HG03342 (cell line): Measurements from ENCODE around the gene KRTAP2-2.
"Not testable (repeated sequence)": the region's sequence is repeated elsewhere in the genome, so short reads cannot be mapped to it uniquely, and the experiment has no call there.

Experiments used
- ATAC-seq: cut with Tn5 transposase; IDR thresholded peaks from one replicate; pipeline ENCODE4 v1.9.1; 2021; ENCODE audit warnings: mild to moderate bottlenecking, moderate library complexity; ENCODE audit not compliant: unreplicated experiment

KRTAP2-2 gene

GRCh38 chr17:41065016-41065689, 10.1 kb upstream of the KRTAP2-2 start:
- not testable (repeated sequence) for ATAC-seq

DNA sequence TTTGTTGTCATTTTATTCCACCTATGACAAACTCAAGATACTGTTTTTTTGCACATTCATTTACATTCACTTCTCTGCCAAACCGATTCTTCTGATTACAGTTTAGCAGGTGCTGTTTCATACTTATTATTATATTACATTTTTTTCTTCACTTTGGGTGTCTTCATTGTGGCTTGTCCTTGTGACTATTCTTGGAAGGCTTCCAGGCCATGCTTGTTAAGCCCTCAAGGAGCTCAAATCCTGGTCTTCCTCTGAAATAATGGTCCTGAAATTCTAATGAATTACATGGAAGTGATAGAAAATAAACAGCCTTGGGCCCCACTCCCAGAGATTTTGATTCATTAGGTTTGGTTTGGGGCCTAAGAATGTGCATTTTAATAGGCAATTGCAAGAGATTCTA, 9.3 kb upstream of the KRTAP2-2 start:
- no peak for ATAC-seq

DNA sequence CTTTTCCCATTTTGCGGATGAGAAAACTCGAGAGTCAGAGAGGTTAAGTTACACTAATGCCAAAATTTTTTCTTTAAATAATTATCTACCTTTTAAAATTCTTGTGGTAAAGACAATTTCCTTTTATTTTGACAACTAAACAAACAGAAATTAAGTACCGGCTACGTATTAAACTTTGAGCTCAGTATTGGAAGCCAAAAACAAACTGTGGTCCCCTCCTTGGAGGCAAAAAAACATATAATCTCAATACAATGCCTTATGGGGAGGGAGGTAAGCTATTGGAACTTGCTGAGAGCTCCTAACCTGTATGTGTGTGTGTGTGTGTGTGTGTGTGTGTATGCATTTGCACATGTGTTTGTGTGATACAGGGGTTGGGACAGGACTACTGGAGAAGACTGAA, 8.4 kb upstream of the KRTAP2-2 start:
- ATAC-seq = no peak

- ATAC-seq = no peak
Measured at GRCh38 chr17:41061964-41062363, 6.9 kb upstream of the KRTAP2-2 start.

DNA sequence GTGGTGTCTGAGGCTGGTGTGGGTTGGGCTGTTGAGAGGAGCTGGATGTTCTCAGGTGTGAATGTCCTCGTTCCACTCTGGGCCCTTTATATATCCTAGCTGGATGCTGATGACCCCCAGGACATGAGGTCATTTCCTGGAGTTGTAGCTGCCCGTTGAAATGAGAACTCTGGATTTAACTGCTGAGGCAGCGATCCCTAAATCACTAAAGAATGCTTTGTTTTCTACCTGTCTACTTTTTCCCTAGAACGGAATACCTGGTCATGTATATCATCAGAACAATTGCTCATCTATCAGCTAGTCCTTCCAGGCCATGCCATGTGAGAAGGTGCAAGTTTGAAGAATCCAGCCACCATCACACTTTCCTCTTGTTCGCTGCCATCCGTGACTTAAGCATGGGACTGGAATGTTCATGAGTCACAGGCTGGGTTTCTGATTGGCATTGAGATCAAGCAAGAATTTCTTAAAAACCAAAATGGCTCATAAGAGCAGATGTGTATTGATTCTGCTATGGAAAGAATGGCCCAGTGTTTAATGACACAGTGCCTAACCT, 5.1 kb upstream of the KRTAP2-2 start, which contains the start of gene KRTAP2-3:
KRTAP2-3 (minus strand) TSS at position 63 of the 553 bp plus-strand sequence. CDS start 64 bp downstream, outside the sequence.
- ATAC-seq = no peak

DNA sequence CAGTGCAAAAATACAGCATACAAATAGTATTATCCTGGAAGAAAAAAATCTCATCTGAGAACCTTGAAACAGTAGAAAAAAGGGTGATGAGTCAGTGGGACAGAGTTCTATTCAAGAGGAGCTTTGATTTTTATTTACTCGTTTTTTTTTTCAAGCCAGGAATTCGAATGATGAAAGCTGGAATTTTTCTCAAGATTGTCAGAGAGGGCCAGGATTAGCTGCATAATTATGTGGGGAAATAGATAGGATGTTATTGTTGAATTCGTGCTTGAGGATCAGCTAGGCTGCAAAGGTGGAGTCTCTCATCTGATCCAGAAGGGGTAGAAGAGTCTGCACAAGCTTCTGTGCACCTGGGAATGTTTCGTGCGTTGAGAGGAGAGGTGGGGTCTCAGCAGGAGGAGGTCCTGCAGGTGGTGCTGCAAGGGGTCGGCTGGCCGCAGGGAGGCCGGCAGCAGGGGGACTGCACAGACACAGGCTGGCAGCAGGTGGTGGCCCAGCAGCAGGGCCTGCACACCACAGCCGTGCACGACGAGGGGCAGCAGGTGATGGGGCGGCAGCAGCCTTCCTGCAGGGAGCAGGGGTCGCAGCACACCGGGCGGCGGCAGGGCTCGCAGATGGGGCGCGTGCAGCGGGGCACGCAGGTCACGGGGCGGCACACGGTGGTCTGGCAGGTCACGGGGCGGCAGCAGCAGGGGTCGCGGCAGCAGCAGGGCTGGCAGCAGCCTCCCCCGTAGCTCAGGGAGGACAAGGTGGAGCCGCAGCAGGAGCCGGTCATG, 4.4 kb upstream of the KRTAP2-2 start:
- ATAC-seq = not testable (repeated sequence)

DNA sequence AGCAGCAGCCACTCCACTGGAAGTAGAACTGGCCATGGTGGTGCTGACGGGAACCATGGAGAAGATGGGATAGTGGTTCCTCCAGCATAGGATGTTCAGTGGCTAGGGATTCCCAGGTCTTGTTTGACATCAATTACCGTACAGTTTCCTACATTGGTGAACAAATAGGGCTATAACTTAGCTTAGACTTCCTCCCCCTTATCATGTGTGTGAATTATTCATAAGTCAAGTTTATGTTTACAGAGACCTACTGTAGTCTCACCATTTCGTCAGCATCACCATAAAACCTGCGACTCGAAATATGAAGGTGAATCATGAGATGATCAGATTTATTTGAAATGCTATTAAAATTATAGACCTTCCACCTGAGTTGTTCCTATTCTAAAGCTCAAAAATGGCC, 3.7 kb upstream of the KRTAP2-2 start:
- ATAC-seq = no peak

DNA sequence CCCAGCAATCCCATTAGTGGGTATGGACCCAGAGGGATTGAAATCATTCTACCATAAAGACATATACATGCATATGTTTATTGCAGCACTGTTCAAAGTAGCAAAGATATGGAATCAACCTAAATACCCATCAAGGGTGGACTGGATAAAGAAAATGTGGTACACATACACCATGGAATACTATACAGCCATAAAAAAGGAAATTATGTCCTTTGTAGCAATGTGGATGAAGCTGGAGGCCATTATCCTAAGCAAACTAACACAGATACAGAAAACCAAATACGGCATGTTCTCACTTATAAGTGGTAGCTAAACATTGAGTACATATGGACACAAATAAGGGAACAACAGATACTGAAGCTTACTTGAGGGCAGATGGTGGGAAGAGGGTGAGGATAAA, 2.5 kb upstream of the KRTAP2-2 start:
- no peak for ATAC-seq

- ATAC-seq = not testable (repeated sequence)
Measured at GRCh38 chr17:41054556-41054955, 474 bp downstream of the KRTAP2-2 start.

GRCh38 chr17:41054025-41054424, 1.0 kb downstream of the KRTAP2-2 start:
- ATAC-seq = no peak

- no peak for ATAC-seq
Measured at GRCh38 chr17:41052566-41052965, 2.5 kb downstream of the KRTAP2-2 start.

GRCh38 chr17:41049110-41049509, 5.9 kb downstream of the KRTAP2-2 start:
- no peak for ATAC-seq

- no peak for ATAC-seq
Measured at GRCh38 chr17:41048441-41048840, 6.6 kb downstream of the KRTAP2-2 start.

- not testable (repeated sequence) for ATAC-seq
Measured at GRCh38 chr17:41046735-41047465, 8.1 kb downstream of the KRTAP2-2 start, which contains the start of gene KRTAP2-1. KRTAP2-1 (minus strand) TSS chr17:41047316; CDS start chr17:41047267, 49 bp downstream.

- no peak for ATAC-seq
Measured at GRCh38 chr17:41042953-41043352, 12.1 kb downstream of the KRTAP2-2 start.

- ATAC-seq = not testable (repeated sequence)
Measured at GRCh38 chr17:41040783-41041571, 14.1 kb downstream of the KRTAP2-2 start, which contains the start of gene KRTAP1-1. KRTAP1-1 (minus strand) TSS chr17:41041450; CDS start chr17:41041397, 53 bp downstream.

- no peak for ATAC-seq
Measured at GRCh38 chr17:41037853-41038350, 17.1 kb downstream of the KRTAP2-2 start.

DNA sequence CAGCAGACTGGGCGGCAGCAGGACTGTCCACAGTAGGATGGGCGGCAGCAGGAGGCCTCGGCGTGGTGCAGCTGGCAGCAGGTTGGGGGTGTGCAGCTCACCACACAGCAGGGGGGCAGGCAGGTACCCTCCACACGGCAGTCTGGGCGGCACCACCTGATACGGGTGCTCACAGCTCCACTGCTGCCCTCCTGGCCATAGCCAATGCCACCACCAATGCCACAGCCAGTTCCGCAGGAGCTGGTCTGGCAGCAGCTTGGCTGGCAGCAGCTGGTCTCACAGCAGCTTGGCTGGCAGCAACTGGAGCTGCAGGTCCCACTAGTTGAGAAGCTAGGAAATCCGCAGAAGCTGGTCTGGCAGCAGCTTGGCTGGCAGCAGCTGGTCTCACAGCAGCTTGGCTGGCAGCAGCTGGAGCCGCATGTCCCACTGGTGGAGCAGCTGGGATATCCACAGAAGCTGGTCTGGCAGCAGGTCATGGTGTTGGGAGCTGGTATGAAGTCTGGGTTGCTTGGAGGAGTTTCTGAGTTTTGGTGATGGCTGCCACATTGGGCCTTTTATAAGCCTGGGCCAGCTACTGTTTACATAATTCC, 20.6 kb downstream of the KRTAP2-2 start, which contains the start of gene KRTAP1-3:
KRTAP1-3 (minus strand) TSS at position 529 of the 590 bp plus-strand sequence; CDS start at position 476, 53 bp downstream.
- ATAC-seq = not testable (repeated sequence)

DNA sequence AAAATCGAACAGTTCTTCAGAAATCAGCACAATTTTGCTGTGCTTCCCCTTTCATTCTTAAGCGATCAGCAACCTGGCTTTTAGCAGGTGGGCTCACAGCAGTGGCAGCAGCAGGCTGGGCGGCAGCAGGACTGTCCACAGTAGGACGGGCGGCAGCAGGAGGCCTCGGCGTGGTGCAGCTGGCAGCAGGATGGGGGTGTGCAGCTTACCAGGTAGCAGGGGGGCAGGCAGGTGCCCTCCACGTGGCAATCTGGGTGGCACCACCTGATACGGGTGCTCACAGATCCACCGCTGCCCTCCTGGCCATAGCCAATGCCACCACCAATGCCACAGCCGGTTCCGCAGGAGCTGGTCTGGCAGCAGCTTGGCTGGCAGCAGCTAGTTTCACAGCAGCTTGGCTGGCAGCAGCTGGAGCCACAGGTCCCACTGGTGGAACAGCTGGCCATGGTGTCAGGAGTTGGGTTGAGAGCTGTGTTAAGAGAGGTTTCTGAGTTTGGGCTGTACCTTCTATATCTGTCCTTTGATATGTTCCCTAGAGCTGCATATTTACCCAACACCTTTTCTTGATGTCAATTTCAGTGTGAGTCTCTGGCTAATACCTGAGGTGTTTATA, 25.3 kb downstream of the KRTAP2-2 start, which contains the start of gene KRTAP1-4:
KRTAP1-4 (minus strand) TSS at position 563 of the 613 bp plus-strand sequence; CDS start at position 446, 117 bp downstream.
- ATAC-seq = no peak
